ENCODE measurements around the gene LPIN3. TPM values are rescaled to one million over a fixed set of nuclear protein-coding genes. Genes with fewer than 3 reads are reported as not detected.

Gene LPIN3
- polyA plus RNA-seq, 1 of the 3 experiments (the other 2 are of a cell fraction): 0.21 TPM

- POLR2A ChIA-PET: no interaction called here
- DNase-seq: no peak
- H3K4me3 ChIP-seq (ENCODE audit: low read depth in 2 of 2, low read length in 1 of 2): peak overlapping the region; percentile 87 to 90; a peak in 3 of 4 replicates
- peak overlapping the region; percentile 93 for H3K4me2 ChIP-seq
- H3K9ac ChIP-seq: peak overlapping the region; percentile 88; the same call in 1 of the 2 replicates
- H3K4me1 ChIP-seq (ENCODE audit: control insufficient read depth in 1 of 2, insufficient read depth in 2 of 2, low read depth in 1 of 2, low read length in 1 of 2): peaks cover 8% of the 10 kb centered on the region in 2 experiments; a peak in 3 of 4 replicates
- peaks cover 60% of the 10 kb centered on the region for H3K79me2 ChIP-seq (ENCODE audit: insufficient read depth)
- TF ChIP-seq RFX5 (IDR thresholded peaks at IDR 0.05; ENCODE audit: low read length) (no peak), CTCF (IDR thresholded peaks at IDR 0.05) (no peak), EZH2phosphoT487 (IDR thresholded peaks at IDR 0.05; ENCODE audit: borderline replicate concordance, low read depth) (no peak), TEAD4 (IDR thresholded peaks at IDR 0.05; ENCODE audit: borderline replicate concordance, insufficient read depth) (no peak), SIN3A (IDR thresholded peaks at IDR 0.05; ENCODE audit: borderline replicate concordance, low read depth, low read length) (no peak), USF2 (IDR thresholded peaks at IDR 0.05; ENCODE audit: borderline replicate concordance, low read depth, low read length) (no peak), YY1 (IDR thresholded peaks at IDR 0.05; ENCODE audit: low read depth) (no peak), GABPA (IDR thresholded peaks at IDR 0.05; ENCODE audit: low read depth) (no peak)
- H3K9me2 ChIP-seq: no peaks in the 10 kb centered on the region
- H3K36me3 ChIP-seq (replicated peaks in 1 of 2; ENCODE audit: control insufficient read depth in 1 of 2, insufficient read depth in 2 of 2, low read length in 1 of 2): no peaks in the 10 kb centered on the region
- no peaks in the 10 kb centered on the region for H3K9me3 ChIP-seq
- CTCF ChIA-PET: no interaction called here
- no peaks in the 10 kb centered on the region for H3K27me3 ChIP-seq (ENCODE audit: insufficient read depth)
- peaks cover 8% of the 10 kb centered on the region for H3F3A ChIP-seq (replicated peaks; ENCODE audit: insufficient read depth)
- no peaks in the 10 kb centered on the region for H4K20me1 ChIP-seq (ENCODE audit: insufficient read depth)
- peak overlapping the region; percentile 14 to 92; a peak in 2 of 4 replicates for H3K27ac ChIP-seq (ENCODE audit: low read depth in 2 of 2, low read length in 1 of 2)
- 95% methylated on average over 6 of the region's 6 CpGs for WGBS (ENCODE audit: low lambda C conversion rate)
- H2AFZ ChIP-seq (ENCODE audit: low read depth): peak overlapping the region; percentile 60
Observed at GRCh38 chr20:41316051-41316450, 24.6 kb upstream of the LPIN3 start.

GRCh38 chr20:41316602-41317545 is 23.7 kb upstream of the LPIN3 start:
- Histone ChIP-seq H3K9ac (peak overlapping the region; percentile 88), H3K27ac (ENCODE audit: low read depth in 2 of 2, low read length in 1 of 2) (peak overlapping the region; percentile 72 to 92), H3K4me1 (ENCODE audit: control insufficient read depth in 1 of 2, insufficient read depth in 2 of 2, low read depth in 1 of 2, low read length in 1 of 2) (peaks cover 8% of the 10 kb centered on the region in 2 experiments; a peak in 3 of 4 replicates), H3K9me3 (no peaks in the 10 kb centered on the region), H3K9me2 (no peaks in the 10 kb centered on the region), H2AFZ (ENCODE audit: low read depth) (peak overlapping the region; percentile 60), H3K36me3 (replicated peaks in 1 of 2; ENCODE audit: control insufficient read depth in 1 of 2, insufficient read depth in 2 of 2, low read length in 1 of 2) (no peaks in the 10 kb centered on the region), H4K20me1 (ENCODE audit: insufficient read depth) (no peaks in the 10 kb centered on the region), H3F3A (replicated peaks; ENCODE audit: insufficient read depth) (peaks cover 8% of the 10 kb centered on the region), H3K4me3 (ENCODE audit: low read depth in 2 of 2, low read length in 1 of 2) (peak overlapping the region; percentile 87 to 90), H3K79me2 (ENCODE audit: insufficient read depth) (peaks cover 52% of the 10 kb centered on the region), H3K4me2 (peak overlapping the region; percentile 93), H3K27me3 (ENCODE audit: insufficient read depth) (no peaks in the 10 kb centered on the region)
- DNase-seq: peak; percentile 94
- 4% methylated on average over 30 of the region's 66 CpGs for WGBS (ENCODE audit: low lambda C conversion rate)
- ChIA-PET POLR2A (interaction anchor here (0.6 kb wide), 1 partner anchor 228 kb away, joined by 3 read pairs; no protein-coding TSS in a partner anchor), CTCF (interaction anchor here (3.7 kb wide), 1 partner anchor 23 kb away, joined by 18 read pairs; the partner anchor contains the start of gene LPIN3)
- TF ChIP-seq YY1 (IDR thresholded peaks at IDR 0.05; ENCODE audit: low read depth) (no peak), JUND (IDR thresholded peaks at IDR 0.05) (peak; percentile 46), PBX3 (IDR thresholded peaks at IDR 0.05) (peak; percentile 34), USF1 (IDR thresholded peaks at IDR 0.05; ENCODE audit: borderline replicate concordance, low read depth) (no peak), FOSL2 (IDR thresholded peaks at IDR 0.05; ENCODE audit: borderline replicate concordance, low read depth) (peak; percentile 59; the same call in 1 of the 2 replicates), FOXJ3 (CRISPR knock-in tag; IDR thresholded peaks at IDR 0.05) (0 out of 2 replicates have a peak, but pooled peaks have one; percentile 21), SIN3A (IDR thresholded peaks at IDR 0.05; ENCODE audit: borderline replicate concordance, low read depth, low read length) (0 out of 2 replicates have a peak, but pooled peaks have one; percentile 43), NFIC (IDR thresholded peaks at IDR 0.05; ENCODE audit: borderline replicate concordance) (0 out of 2 replicates have a peak, but pooled peaks have one; percentile 16), MXI1 (IDR thresholded peaks at IDR 0.05; ENCODE audit: low read depth, low read length) (peak; percentile 73), SMC3 (IDR thresholded peaks at IDR 0.05; ENCODE audit: low read depth, low read length) (no peak), MAX (IDR thresholded peaks at IDR 0.05; ENCODE audit: low read depth) (peak; percentile 61; the same call in 1 of the 2 replicates), TCF12 (IDR thresholded peaks at IDR 0.05) (peak; percentile 39; the same call in 1 of the 2 replicates)
